DOHH2 (cell line): ENCODE data around the gene SLC1A4.
A peak's percentile ranks its signal among the peaks of the same experiment; 100 is the strongest.

Source experiments
- H3F3A ChIP-seq: fragments of 200-600 bp; sonication (generic), shearing (Covaris generic); 2 replicates; pipeline ENCODE4 v1.6.0; 2016; ENCODE audit warnings: antibody characterized with exemption, mild to moderate bottlenecking; ENCODE audit not compliant: control insufficient read depth, insufficient read depth
- H3K27ac ChIP-seq: fragments of 200-600 bp; sonication (generic); 2 replicates; pipeline ENCODE4 v1.5.1; 2014; ENCODE audit warnings: low read depth, mild to moderate bottlenecking, low read length, moderate library complexity
- H3K27me3 ChIP-seq: fragments of 200-600 bp; sonication (generic); 2 replicates; pipeline ENCODE4 v1.6.1; 2014; ENCODE audit warnings: mild to moderate bottlenecking, low read length, mixed read lengths; ENCODE audit not compliant: control insufficient read depth
- H3K36me3 ChIP-seq: fragments of 200-600 bp; sonication (generic); 2 replicates; pipeline ENCODE4 v1.6.1; 2014; ENCODE audit warnings: mild to moderate bottlenecking, low read length, moderate library complexity, mixed read lengths; ENCODE audit not compliant: control insufficient read depth
- H3K4me1 ChIP-seq: fragments of 200-600 bp; sonication (generic); 2 replicates; pipeline ENCODE4 v1.6.1; 2014; ENCODE audit warnings: mild to moderate bottlenecking, low read length, mixed read lengths; ENCODE audit not compliant: control insufficient read depth
- H3K4me2 ChIP-seq: fragments of 200-600 bp; sonication (generic); 2 replicates; pipeline ENCODE4 v1.6.0; 2014; ENCODE audit warnings: mild to moderate bottlenecking, low read length, moderate library complexity
- H3K4me3 ChIP-seq: fragments of 200-600 bp; sonication (generic); 2 replicates; pipeline ENCODE4 v1.5.1; 2014; ENCODE audit warnings: mild to moderate bottlenecking, low read length, mixed read lengths
- H3K79me2 ChIP-seq: fragments of 200-600 bp; sonication (generic); 2 replicates; pipeline ENCODE4 v1.6.1; 2014; ENCODE audit warnings: mild to moderate bottlenecking, low read length, mixed read lengths; ENCODE audit not compliant: control insufficient read depth
- H3K9me2 ChIP-seq: fragments of 200-600 bp; sonication (generic); replicated peaks from 2 replicates; pipeline ENCODE4 v1.6.1; 2014; ENCODE audit warnings: mild to moderate bottlenecking, low read length, mixed read lengths; ENCODE audit not compliant: control insufficient read depth
- H3K9me3 ChIP-seq: fragments of 200-600 bp; sonication (generic); 2 replicates; pipeline ENCODE4 v1.6.1; 2014; ENCODE audit warnings: antibody characterized with exemption, low read length, mixed read lengths; ENCODE audit not compliant: control insufficient read depth, insufficient read depth
- H4K20me1 ChIP-seq: fragments of 200-600 bp; sonication (generic); 2 replicates; pipeline ENCODE4 v1.6.0; 2014; ENCODE audit warnings: low read depth, mild to moderate bottlenecking, antibody characterized with exemption, low read length, moderate library complexity; ENCODE audit not compliant: control insufficient read depth, insufficient read depth
- CTCF ChIP-seq: fragments of 200-600 bp; sonication (generic); IDR thresholded peaks from one replicate; pipeline ENCODE4 v1.5.1; 2014; ENCODE audit warnings: antibody characterized with exemption, mild to moderate bottlenecking, low read depth, low read length; ENCODE audit not compliant: poor library complexity, severe bottlenecking
- EZH2phosphoT487 ChIP-seq: fragments of 200-600 bp; sonication (generic); IDR thresholded peaks from 2 replicates; pipeline ENCODE4 v1.6.1; 2017; ENCODE audit warnings: borderline replicate concordance, mild to moderate bottlenecking, antibody characterized with exemption, low read length, moderate library complexity, mixed read lengths

The SLC1A4 gene

GRCh38 chr2:65026154-65026553, 37.0 kb downstream of the SLC1A4 start:
- H3K27me3 ChIP-seq, result no peaks in the 10 kb centered on the region
- peak overlapping the region; percentile 99 for H3K27ac ChIP-seq
- no peaks in the 10 kb centered on the region for H3K9me2 ChIP-seq
- H4K20me1 ChIP-seq, result no peaks in the 10 kb centered on the region
- peaks cover 57% of the 10 kb centered on the region for H3F3A ChIP-seq
- peaks cover 52% of the 10 kb centered on the region for H3K36me3 ChIP-seq
- H3K79me2 ChIP-seq, result peaks cover 54% of the 10 kb centered on the region
- H3K4me1 ChIP-seq, result peaks cover 92% of the 10 kb centered on the region
- TF ChIP-seq EZH2phosphoT487 (no peak), CTCF (no peak)
- H3K9me3 ChIP-seq, result no peaks in the 10 kb centered on the region
- peak overlapping the region; percentile 73 for H3K4me3 ChIP-seq
- peak overlapping the region; percentile 84 for H3K4me2 ChIP-seq

- H3K9me3 ChIP-seq, result no peaks in the 10 kb centered on the region
- TF ChIP-seq CTCF (no peak), EZH2phosphoT487 (no peak)
- H3K27ac ChIP-seq, result peak overlapping the region; percentile 99
- peaks cover 47% of the 10 kb centered on the region for H3K36me3 ChIP-seq
- no peaks in the 10 kb centered on the region for H3K9me2 ChIP-seq
- H3F3A ChIP-seq, result peaks cover 60% of the 10 kb centered on the region
- H3K4me2 ChIP-seq, result peak overlapping the region; percentile 84
- no peaks in the 10 kb centered on the region for H4K20me1 ChIP-seq
- H3K79me2 ChIP-seq, result peaks cover 54% of the 10 kb centered on the region
- no peaks in the 10 kb centered on the region for H3K27me3 ChIP-seq
- peaks cover 90% of the 10 kb centered on the region for H3K4me1 ChIP-seq
- peak overlapping the region; percentile 73 for H3K4me3 ChIP-seq
These were observed 37.7 kb downstream of the SLC1A4 start for GRCh38 chr2:65026704-65027464.

GRCh38 chr2:65027616-65028244, 38.5 kb downstream of the SLC1A4 start:
- Histone ChIP-seq H3K4me2 (peak overlapping the region; percentile 84), H4K20me1 (no peaks in the 10 kb centered on the region), H3K9me2 (no peaks in the 10 kb centered on the region), H3F3A (peaks cover 63% of the 10 kb centered on the region), H3K27ac (peak overlapping the region; percentile 99), H3K36me3 (peaks cover 47% of the 10 kb centered on the region), H3K4me1 (peaks cover 91% of the 10 kb centered on the region), H3K9me3 (no peaks in the 10 kb centered on the region), H3K4me3 (peak overlapping the region; percentile 73), H3K27me3 (no peaks in the 10 kb centered on the region), H3K79me2 (peaks cover 60% of the 10 kb centered on the region)
- TF ChIP-seq CTCF, result no peak
- TF ChIP-seq EZH2phosphoT487, result no peak
